Endothelial cell of umbilical vein (primary cell): ENCODE data around the gene EMP2. TPM values are rescaled to one million over a fixed set of nuclear protein-coding genes. Genes with fewer than 3 reads are reported as not detected.

ENCODE experiments used
- BruUV-seq: library from RNA; stranded (reverse); fragments of 400-500 nt; replicated peaks from 2 replicates; lab custom pipeline; 2021; lab: Mats Ljungman, UMichigan
- CTCF ChIA-PET: fragments of 300-600, 350-600 bp; sonication (Branson Sonifier 250); formaldehyde crosslinking; loops from one replicate; lab custom pipeline; 2021; ENCODE audit warnings: antibody characterized with exemption, inconsistent platforms; lab: Charles Lee
- POLR2A ChIA-PET: fragments of 300-600, 350-600 bp; sonication (Branson Sonifier 250); formaldehyde crosslinking; loops from one replicate; lab custom pipeline; 2021; ENCODE audit warnings: antibody characterized with exemption, inconsistent platforms; lab: Charles Lee
- DNase-seq: peaks from one replicate; pipeline ENCODE4 v3.0.0-alpha.2; 2011; ENCODE audit warnings: low read depth, low spot score
- FAIRE-seq: peaks from 2 replicates; lab custom pipeline; 2011; peaks lifted over from hg19 to GRCh38; lab: Jason Lieb, UNC
- H2AFZ ChIP-seq: 2 replicates; pipeline ENCODE4 v1.6.0; 2012; ENCODE audit warnings: low read depth, low read length, control low read depth, inconsistent platforms
- H3K27ac ChIP-seq: 2 replicates; pipeline ENCODE4 v1.5.1; 2011; ENCODE audit warnings: low read depth, mild to moderate bottlenecking, control low read depth, low read length, moderate library complexity; ENCODE audit not compliant: insufficient read depth
- H3K27me3 ChIP-seq, 2 experiments: 2 replicates each; pipeline versions ENCODE4 v1.6.0 to v1.6.1; 2011; ENCODE audit warnings: low read length in 2 of 2, mixed read lengths in 1 of 2; ENCODE audit not compliant: control insufficient read depth in 2 of 2, insufficient read depth in 2 of 2
- H3K36me3 ChIP-seq, 2 experiments: 2 replicates in 1 of 2; 3 replicates in 1 of 2; pipeline ENCODE4 v1.5.1; 2011; ENCODE audit warnings: low read length in 2 of 2, mild to moderate bottlenecking in 1 of 2, moderate library complexity in 1 of 2; ENCODE audit not compliant: control insufficient read depth in 2 of 2, insufficient read depth in 2 of 2; ENCODE audit errors: extremely low read depth in 1 of 2
- H3K4me1 ChIP-seq: 3 replicates; pipeline ENCODE4 v1.5.1; 2011; ENCODE audit warnings: mild to moderate bottlenecking, low read length; ENCODE audit not compliant: control insufficient read depth, insufficient read depth; ENCODE audit errors: extremely low read depth
- H3K4me2 ChIP-seq: 2 replicates; pipeline ENCODE4 v1.6.1; 2011; ENCODE audit warnings: low read length, control low read depth, mixed read lengths; ENCODE audit not compliant: insufficient read depth
- H3K4me3 ChIP-seq, 3 experiments: fragments of 200-600 bp in 1 of 3; sonication (generic), shearing (Covaris generic) in 1 of 3; replicated peaks in 1 of 3; 2 replicates each; pipeline ENCODE4 v1.5.1; 2011 to 2016; ENCODE audit warnings: control low read depth in 3 of 3, low read length in 3 of 3, mild to moderate bottlenecking in 2 of 3, inconsistent platforms in 1 of 3, low read depth in 1 of 3, moderate library complexity in 1 of 3; ENCODE audit not compliant: insufficient read depth in 1 of 3
- H3K79me2 ChIP-seq: 2 replicates; pipeline ENCODE4 v1.6.0; 2012; ENCODE audit warnings: low read length, inconsistent platforms; ENCODE audit not compliant: control insufficient read depth, insufficient read depth
- H3K9ac ChIP-seq: replicated peaks from 2 replicates; pipeline ENCODE3; 2011; ENCODE audit warnings: low read length, control low read depth; ENCODE audit not compliant: insufficient read depth; ENCODE audit errors: extremely low read depth
- H3K9me1 ChIP-seq: replicated peaks from 3 replicates; pipeline ENCODE4 v1.6.0; 2011; ENCODE audit warnings: mild to moderate bottlenecking, low read length; ENCODE audit not compliant: control insufficient read depth, insufficient read depth; ENCODE audit errors: extremely low read depth
- H3K9me3 ChIP-seq: replicated peaks from 2 replicates; pipeline ENCODE4 v1.5.1; 2012; ENCODE audit warnings: low read length, inconsistent platforms; ENCODE audit not compliant: control insufficient read depth, insufficient read depth
- H4K20me1 ChIP-seq: replicated peaks from 2 replicates; pipeline ENCODE3; 2011; ENCODE audit warnings: mild to moderate bottlenecking, low read length; ENCODE audit not compliant: control insufficient read depth, insufficient read depth; ENCODE audit errors: extremely low read depth
- CTCF ChIP-seq, 2 donors: IDR thresholded peaks; 1 replicate in 1 of 2; 2 replicates in 1 of 2; pipeline ENCODE4 v1.5.1; 2011; ENCODE audit warnings: low read length in 2 of 2, mild to moderate bottlenecking in 2 of 2, moderate library complexity in 2 of 2, control low read depth in 1 of 2, inconsistent platforms in 1 of 2, low read depth in 1 of 2; ENCODE audit not compliant: insufficient read depth in 1 of 2; ENCODE audit errors: extremely low read depth in 1 of 2
- FOS ChIP-seq: IDR thresholded peaks from 2 replicates; pipeline ENCODE4 v1.6.1; 2011; ENCODE audit warnings: mild to moderate bottlenecking, low read length, moderate library complexity, borderline replicate concordance; ENCODE audit not compliant: insufficient read depth
- GATA2 ChIP-seq: IDR thresholded peaks from 2 replicates; pipeline ENCODE4 v1.7.0; 2011; ENCODE audit warnings: low read depth, mild to moderate bottlenecking, moderate library complexity, mixed read lengths, low read length; ENCODE audit not compliant: insufficient read length, insufficient read depth
- MYC ChIP-seq: IDR thresholded peaks from one replicate; pipeline ENCODE4 v1.6.1; 2011; ENCODE audit warnings: mild to moderate bottlenecking, low read depth, low read length
- POLR2A ChIP-seq: IDR thresholded peaks from 2 replicates; pipeline ENCODE4 v1.6.1; 2012; ENCODE audit warnings: low read depth, mild to moderate bottlenecking, control low read depth, low read length
- POLR2AphosphoS5 ChIP-seq: IDR thresholded peaks from 2 replicates; pipeline ENCODE4 v1.6.1; 2012; ENCODE audit warnings: low read depth, mild to moderate bottlenecking, control low read depth, low read length, moderate library complexity; ENCODE audit not compliant: insufficient read depth
- dilution Hi-C: fragments of 300-500 bp; cut with MboI; formaldehyde crosslinking; loops from one replicate; pipeline ENCODE4 v1.15.0; 2019; ENCODE audit warnings: low sequenced_read_pairs; ENCODE audit not compliant: extremely low pct_ligation_motif_present
- intact Hi-C: fragments of 100-400 bp; cut with micrococcal nuclease; formaldehyde crosslinking; loops from one replicate; pipeline ENCODE4 v1.10.0; 2022
- polyA plus RNA-seq, 4 experiments: library from polyadenylated mRNA; depleted of rRNA in 3 of 4; stranded (reverse) in 3 of 4; unstranded in 1 of 4; fragments of >200 nt; gene quantifications; 2 replicates each; pipeline versions ENCODE4 v1.2.1 to v1.2.3, GENCODE V29; 2011 to 2012; ENCODE audit warnings: missing spikeins in 1 of 4
- total RNA-seq: library from RNA; stranded (reverse); gene quantifications from 2 replicates; pipeline ENCODE4 v1.2.3, GENCODE V29; 2021

Gene EMP2
- total and polyA plus RNA-seq, 2 donors (not counting 3 experiments of a cell fraction or from before 2014, with no cell fraction given), result 19.0 to 25.5 TPM

- Histone ChIP-seq H3K9me1 (no peaks in the 10 kb centered on the region), H2AFZ (no peak overlapping the region), H3K27ac (no peak overlapping the region), H3K4me2 (no peak overlapping the region), H3K4me3 (no peak overlapping the region), H4K20me1 (no peaks in the 10 kb centered on the region), H3K9ac (no peak overlapping the region), H3K9me3 (no peaks in the 10 kb centered on the region), H3K36me3 (no peaks in the 10 kb centered on the region), H3K4me1 (no peaks in the 10 kb centered on the region), H3K27me3 (peaks cover 0 to 2% of the 10 kb centered on the region in 2 experiments), H3K79me2 (no peaks in the 10 kb centered on the region)
- FAIRE-seq, result no peak
- ChIA-PET CTCF (no interaction called here), POLR2A (no interaction called here)
- no TSS peak for BruUV-seq
- intact Hi-C loops, result no loop called here
- DNase-seq, result no peak
- TF ChIP-seq MYC (no peak), CTCF (IDR thresholded peaks at IDR 0.05; ENCODE audit: extremely low read depth in 1 of 2, insufficient read depth in 1 of 2, low read depth in 1 of 2, low read length in 2 of 2) (no peak), FOS (no peak), POLR2A (no peak), POLR2AphosphoS5 (no peak)
- dilution Hi-C loops, result no loop called here
Measured at GRCh38 chr16:10599626-10600025, 19.2 kb upstream of the EMP2 start.

GRCh38 chr16:10598157-10598556 is 17.8 kb upstream of the EMP2 start:
- TF ChIP-seq POLR2AphosphoS5 (no peak), GATA2 (no peak), MYC (no peak)
- H2AFZ ChIP-seq, result no peak overlapping the region
- H3K9ac ChIP-seq, result no peak overlapping the region
- no peak overlapping the region for H3K27ac ChIP-seq
- no peaks in the 10 kb centered on the region for H3K4me1 ChIP-seq
- H4K20me1 ChIP-seq, result no peaks in the 10 kb centered on the region
- no peaks in the 10 kb centered on the region for H3K9me3 ChIP-seq
- dilution Hi-C loops (no loop called here), intact Hi-C loops (no loop called here)
- no peak overlapping the region for H3K4me3 ChIP-seq
- no peaks in the 10 kb centered on the region for H3K36me3 ChIP-seq
- no TSS peak for BruUV-seq
- FAIRE-seq, result no peak
- H3K9me1 ChIP-seq, result no peaks in the 10 kb centered on the region
- H3K27me3 ChIP-seq, result peaks cover 0 to 2% of the 10 kb centered on the region in 2 experiments
- DNase-seq, result no peak
- CTCF ChIA-PET, result interaction anchor here (0.7 to 0.9 kb wide), 2 partner anchors 43 to 1324 kb away, joined by 3 read pairs; no protein-coding TSS in a partner anchor
- POLR2A ChIA-PET, result no interaction called here
- H3K4me2 ChIP-seq, result no peak overlapping the region
- H3K79me2 ChIP-seq, result no peaks in the 10 kb centered on the region
